CD14-positive monocyte (primary cell): ENCODE measurements around the gene PGLYRP2. TPM values are rescaled to one million over a fixed set of nuclear protein-coding genes. Genes with fewer than 3 reads are reported as not detected.
A peak's percentile ranks its signal among the peaks of the same experiment; 100 is the strongest.

Experiments used
- DNase-seq, 3 donors: peaks; one replicate each; pipeline ENCODE4 v3.0.0-alpha.2; 2011 to 2022
- H2AFZ ChIP-seq: 2 replicates; pipeline ENCODE4 v1.6.0; 2012; ENCODE audit warnings: mild to moderate bottlenecking, low read depth, low read length, inconsistent platforms; ENCODE audit not compliant: insufficient read depth, poor library complexity, severe bottlenecking
- H3K27ac ChIP-seq, 2 donors: 1 replicate in 1 of 2; 2 replicates in 1 of 2; pipeline ENCODE4 v1.5.1; 2012 to 2013; ENCODE audit warnings: low read length in 2 of 2, control low read depth in 1 of 2, inconsistent platforms in 1 of 2, low read depth in 1 of 2, mild to moderate bottlenecking in 1 of 2
- H3K27me3 ChIP-seq, 2 donors: one replicate each; pipeline versions ENCODE4 v1.6.0 to v1.6.1; 2011 to 2013; ENCODE audit warnings: low read length in 2 of 2; ENCODE audit not compliant: control insufficient read depth in 2 of 2, insufficient read depth in 2 of 2
- H3K36me3 ChIP-seq, 2 donors: replicated peaks in 1 of 2; 1 replicate in 1 of 2; 2 replicates in 1 of 2; pipeline versions ENCODE4 v1.5.1 to v1.6.1; 2012 to 2013; ENCODE audit warnings: low read length in 2 of 2, control low read depth in 1 of 2, inconsistent platforms in 1 of 2, mild to moderate bottlenecking in 1 of 2; ENCODE audit not compliant: insufficient read depth in 2 of 2, control insufficient read depth in 1 of 2
- H3K4me1 ChIP-seq, 2 donors: 1 replicate in 1 of 2; 2 replicates in 1 of 2; pipeline versions ENCODE4 v1.5.1 to v1.6.1; 2012 to 2013; ENCODE audit warnings: low read length in 2 of 2, control low read depth in 1 of 2, inconsistent platforms in 1 of 2, mild to moderate bottlenecking in 1 of 2, moderate library complexity in 1 of 2; ENCODE audit not compliant: insufficient read depth in 2 of 2, control insufficient read depth in 1 of 2
- H3K4me2 ChIP-seq: replicated peaks from 2 replicates; pipeline ENCODE3; 2012; ENCODE audit warnings: low read length, moderate library complexity, mild to moderate bottlenecking; ENCODE audit not compliant: poor library complexity, severe bottlenecking; ENCODE audit errors: extremely low read depth
- H3K4me3 ChIP-seq, 3 experiments: fragments of 200-600 bp in 1 of 3; sonication (generic) in 1 of 3; replicated peaks in 1 of 3; 1 replicate in 2 of 3; 2 replicates in 1 of 3; pipeline ENCODE4 v1.5.1; 2011 to 2013; ENCODE audit warnings: low read length in 3 of 3, mild to moderate bottlenecking in 3 of 3, control low read depth in 2 of 3, low read depth in 2 of 3, inconsistent platforms in 1 of 3, moderate library complexity in 1 of 3
- H3K79me2 ChIP-seq: 2 replicates; pipeline ENCODE4 v1.6.0; 2012; ENCODE audit warnings: mild to moderate bottlenecking, control low read depth, inconsistent platforms, low read length, moderate library complexity; ENCODE audit not compliant: insufficient read depth
- H3K9ac ChIP-seq: 2 replicates; pipeline ENCODE4 v1.6.0; 2017; ENCODE audit warnings: low read length, mild to moderate bottlenecking; ENCODE audit not compliant: insufficient read depth, poor library complexity, severe bottlenecking
- H3K9me3 ChIP-seq, 2 donors: replicated peaks in 1 of 2; 1 replicate in 1 of 2; 2 replicates in 1 of 2; pipeline versions ENCODE4 v1.5.1 to v1.6.1; 2012 to 2013; ENCODE audit warnings: low read length in 2 of 2, control low read depth in 1 of 2; ENCODE audit not compliant: control insufficient read depth in 1 of 2, insufficient read depth in 1 of 2
- H4K20me1 ChIP-seq: 2 replicates; pipeline ENCODE4 v1.6.0; 2012; ENCODE audit warnings: mild to moderate bottlenecking, low read length, control low read depth, moderate library complexity; ENCODE audit not compliant: insufficient read depth
- H3K27ac Mint-ChIP-seq, 7 donors: one replicate each; pipeline ENCODE4 v1.8.0; 2020; ENCODE audit warnings: mild to moderate bottlenecking in 7 of 7, mixed read lengths in 7 of 7, moderate library complexity in 6 of 7, inconsistent platforms in 2 of 7
- H3K27me3 Mint-ChIP-seq, 3 donors: one replicate each; pipeline ENCODE4 v1.8.0; 2021 to 2022; ENCODE audit warnings: low read depth in 3 of 3, mild to moderate bottlenecking in 3 of 3, mixed read lengths in 3 of 3, moderate library complexity in 3 of 3, inconsistent platforms in 1 of 3
- H3K36me3 Mint-ChIP-seq, 2 donors: one replicate each; pipeline ENCODE4 v1.8.0; 2020; ENCODE audit warnings: mixed read lengths in 2 of 2, inconsistent platforms in 1 of 2, mild to moderate bottlenecking in 1 of 2
- H3K4me1 Mint-ChIP-seq: one replicate; pipeline ENCODE4 v1.8.0; 2020; ENCODE audit warnings: mild to moderate bottlenecking, mixed read lengths
- H3K4me3 Mint-ChIP-seq, 2 donors: one replicate each; pipeline ENCODE4 v1.8.0; 2020; ENCODE audit warnings: mild to moderate bottlenecking in 2 of 2, mixed read lengths in 2 of 2, moderate library complexity in 1 of 2
- H3K9me3 Mint-ChIP-seq, 7 donors: one replicate each; pipeline ENCODE4 v1.8.0; 2020 to 2022; ENCODE audit warnings: mixed read lengths in 7 of 7, mild to moderate bottlenecking in 6 of 7, moderate library complexity in 6 of 7, inconsistent platforms in 2 of 7
- CTCF ChIP-seq: fragments of 200-600 bp; IDR thresholded peaks from one replicate; pipeline ENCODE4 v1.8.0; 2022; ENCODE audit warnings: antibody characterized with exemption, mild to moderate bottlenecking
- WGBS: methylation state at CpG from one replicate; pipeline ENCODE4 v1.1.5; 2013; ENCODE audit warnings: missing lambda C conversion rate; ENCODE audit not compliant: insufficient coverage; 5-methylcytosine and 5-hydroxymethylcytosine counted together
- intact Hi-C, 2 donors: fragments of 100-400 bp; cut with micrococcal nuclease; formaldehyde crosslinking; loops; one replicate each; pipeline versions ENCODE4 v1.15.0 to v1.15.1; 2023
- polyA plus RNA-seq, 3 donors: library from polyadenylated mRNA; depleted of rRNA in 1 of 3; unstranded in 2 of 3; stranded (reverse) in 1 of 3; fragments of 300-500 nt in 2 of 3; fragments of >200 nt in 1 of 3; fragmentation: Illumina TruSeq in 2 of 3; gene quantifications; 1 replicate in 2 of 3; 2 replicates in 1 of 3; pipeline ENCODE4 v1.2.3, GENCODE V29; 2012 to 2021

The PGLYRP2 gene
- polyA plus RNA-seq, 3 donors: 0.03 to 0.32 (median 0.15) TPM

- intact Hi-C loops: no loop called here
- no peak overlapping the region for H3K27ac ChIP-seq
- peaks cover 46 to 61% of the 10 kb centered on the region in 2 donors for H3K36me3 ChIP-seq
- peaks cover 38 to 60% of the 10 kb centered on the region in 2 donors for H3K36me3 Mint-ChIP-seq
- 50% methylated on average over 22 of the region's 22 CpGs for WGBS
- no peak overlapping the region for H3K9ac ChIP-seq
- peaks cover 6% of the 10 kb centered on the region for H4K20me1 ChIP-seq
- no peaks in the 10 kb centered on the region for H3K27me3 Mint-ChIP-seq
- peaks cover 0 to 9% (median 6%) of the 10 kb centered on the region in 7 donors for H3K9me3 Mint-ChIP-seq
- no peak for DNase-seq
- H3K4me2 ChIP-seq: no peak overlapping the region
- peaks cover 16% of the 10 kb centered on the region for H3K4me1 Mint-ChIP-seq
- H3K4me1 ChIP-seq: peaks cover 13 to 17% of the 10 kb centered on the region in 2 donors
- no peak overlapping the region for H3K4me3 ChIP-seq
- peaks cover 17% of the 10 kb centered on the region for H3K79me2 ChIP-seq
- no peak overlapping the region for H3K4me3 Mint-ChIP-seq
- no peaks in the 10 kb centered on the region for H3K27me3 ChIP-seq
- TF ChIP-seq CTCF: no peak
- H2AFZ ChIP-seq: no peak overlapping the region
- peak overlapping the region in 2 of 7 donors; percentile 30 to 75 for H3K27ac Mint-ChIP-seq
- peaks cover 6 to 10% of the 10 kb centered on the region in 2 donors for H3K9me3 ChIP-seq
Observed at GRCh38 chr19:15422296-15423075, 56.8 kb downstream of the PGLYRP2 start.

- Histone ChIP-seq H3K27ac (no peak overlapping the region), H3K79me2 (peaks cover 24% of the 10 kb centered on the region), H2AFZ (no peak overlapping the region), H3K36me3 (peaks cover 39 to 54% of the 10 kb centered on the region in 2 donors), H3K9ac (no peak overlapping the region), H3K27me3 (no peaks in the 10 kb centered on the region), H3K4me3 (no peak overlapping the region), H3K4me2 (no peak overlapping the region), H3K9me3 (peaks cover 6 to 10% of the 10 kb centered on the region in 2 donors), H3K4me1 (peaks cover 19 to 24% of the 10 kb centered on the region in 2 donors), H4K20me1 (peaks cover 13% of the 10 kb centered on the region)
- Mint-ChIP-seq H3K27me3 (no peaks in the 10 kb centered on the region), H3K36me3 (peaks cover 31 to 54% of the 10 kb centered on the region in 2 donors), H3K4me3 (no peak overlapping the region), H3K27ac (no peak overlapping the region), H3K9me3 (peaks cover 0 to 9% (median 6%) of the 10 kb centered on the region in 7 donors), H3K4me1 (peaks cover 23% of the 10 kb centered on the region)
- DNase-seq: no peak
- intact Hi-C loops: no loop called here
- WGBS: 98% methylated on average over 10 of the region's 15 CpGs
- TF ChIP-seq CTCF: no peak
Observed at GRCh38 chr19:15421721-15422260, 57.5 kb downstream of the PGLYRP2 start.
